Parathyroid adenoma (tissue), 2 donors: Measurements from ENCODE around the gene SNCB.

ENCODE experiments used
- H2AFZ ChIP-seq: fragments of 300-600 bp; sonication (generic); one replicate; pipeline ENCODE4 v1.7.0; 2017; ENCODE audit warnings: antibody characterized with exemption, mild to moderate bottlenecking
- H3K27ac ChIP-seq: fragments of 300-600 bp; sonication (generic); one replicate; pipeline ENCODE4 v1.7.0; 2017
- H3K27me3 ChIP-seq: fragments of 300-600 bp; sonication (generic); one replicate; pipeline ENCODE4 v1.7.0; 2017; ENCODE audit warnings: low read length; ENCODE audit not compliant: control insufficient read depth, insufficient read depth
- H3K36me3 ChIP-seq: fragments of 300-600 bp; sonication (generic); one replicate; pipeline ENCODE4 v1.7.0; 2017; ENCODE audit warnings: low read length; ENCODE audit not compliant: control insufficient read depth, insufficient read depth
- H3K4me1 ChIP-seq: fragments of 300-600 bp; sonication (generic); one replicate; pipeline ENCODE4 v1.7.0; 2017; ENCODE audit warnings: control low read depth
- H3K4me2 ChIP-seq: fragments of 300-600 bp; sonication (generic); one replicate; pipeline ENCODE4 v1.7.0; 2017; ENCODE audit warnings: low read length
- H3K4me3 ChIP-seq: fragments of 300-600 bp; sonication (generic); one replicate; pipeline ENCODE4 v1.7.0; 2017; ENCODE audit warnings: low read depth, low read length
- H3K79me2 ChIP-seq: fragments of 300-600 bp; sonication (generic); one replicate; pipeline ENCODE4 v1.7.0; 2017; ENCODE audit warnings: control low read depth
- H3K9ac ChIP-seq: fragments of 300-600 bp; sonication (generic); one replicate; pipeline ENCODE4 v1.7.0; 2017; ENCODE audit warnings: mild to moderate bottlenecking
- H3K9me3 ChIP-seq: fragments of 300-600 bp; sonication (generic); one replicate; pipeline ENCODE4 v1.7.0; 2017; ENCODE audit warnings: low read length; ENCODE audit not compliant: control insufficient read depth
- TF ChIP-seq, protein P1 (sequence below): fragments of 300-600 bp; sonication (generic); IDR thresholded peaks from one replicate; pipeline ENCODE4 v1.7.0; 2017; ENCODE audit warnings: antibody characterized with exemption, mild to moderate bottlenecking
- donor health status: primary hyperparathyroidism.

Gene SNCB

DNA sequence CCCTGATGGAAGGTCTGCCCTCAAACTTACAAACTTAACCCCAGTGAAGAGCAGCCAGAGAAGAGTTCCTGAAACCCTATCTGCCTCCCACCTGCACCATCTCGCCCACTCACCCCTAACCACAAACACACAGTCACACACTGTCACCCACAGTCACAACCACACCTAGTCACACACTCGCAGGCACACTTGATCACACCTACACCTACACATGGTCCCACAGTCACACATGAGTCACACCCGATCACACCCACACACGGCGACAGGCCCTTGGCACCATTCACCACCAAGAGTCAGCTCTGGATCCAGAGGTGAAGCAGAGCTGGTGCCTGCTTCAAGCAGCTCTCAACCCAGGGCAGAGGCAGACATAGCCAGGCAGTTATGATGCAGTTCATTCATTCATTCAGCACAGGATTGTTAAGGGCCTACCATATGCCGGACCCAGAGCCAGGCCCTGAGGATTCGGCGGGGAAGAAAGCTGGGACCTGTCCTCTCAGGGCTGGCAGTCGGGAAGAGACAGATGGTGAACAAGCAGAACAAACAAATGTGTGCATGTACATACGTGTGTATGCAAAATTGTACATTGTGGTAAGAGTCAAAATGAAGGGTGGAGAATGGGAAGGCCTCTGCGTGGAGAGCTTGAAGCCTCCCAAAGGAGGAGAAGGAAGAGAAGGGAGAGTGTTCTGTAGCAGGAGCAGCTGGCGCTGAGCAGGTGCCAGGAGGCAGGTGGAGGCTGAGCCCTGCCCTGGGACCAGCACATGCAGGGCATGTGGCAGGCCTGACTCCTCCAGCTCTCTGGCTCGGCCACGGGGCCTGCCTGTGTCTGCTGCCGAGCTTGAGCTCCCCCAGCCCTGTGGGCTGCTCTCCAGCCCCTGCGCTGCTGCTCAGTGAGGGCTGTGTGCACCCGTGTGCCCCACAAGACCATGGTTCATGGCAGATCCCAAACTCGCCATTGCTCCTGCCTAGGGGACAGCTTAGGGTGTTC lies 23.4 kb upstream of the SNCB start:
- H3K4me1 ChIP-seq, result peaks cover 3% of the 10 kb centered on the region
- no peak overlapping the region for H3K9ac ChIP-seq
- H3K79me2 ChIP-seq, result peaks cover 2% of the 10 kb centered on the region
- H3K27ac ChIP-seq, result no peak overlapping the region
- no peaks in the 10 kb centered on the region for H3K36me3 ChIP-seq
- TF ChIP-seq, protein P1, sequence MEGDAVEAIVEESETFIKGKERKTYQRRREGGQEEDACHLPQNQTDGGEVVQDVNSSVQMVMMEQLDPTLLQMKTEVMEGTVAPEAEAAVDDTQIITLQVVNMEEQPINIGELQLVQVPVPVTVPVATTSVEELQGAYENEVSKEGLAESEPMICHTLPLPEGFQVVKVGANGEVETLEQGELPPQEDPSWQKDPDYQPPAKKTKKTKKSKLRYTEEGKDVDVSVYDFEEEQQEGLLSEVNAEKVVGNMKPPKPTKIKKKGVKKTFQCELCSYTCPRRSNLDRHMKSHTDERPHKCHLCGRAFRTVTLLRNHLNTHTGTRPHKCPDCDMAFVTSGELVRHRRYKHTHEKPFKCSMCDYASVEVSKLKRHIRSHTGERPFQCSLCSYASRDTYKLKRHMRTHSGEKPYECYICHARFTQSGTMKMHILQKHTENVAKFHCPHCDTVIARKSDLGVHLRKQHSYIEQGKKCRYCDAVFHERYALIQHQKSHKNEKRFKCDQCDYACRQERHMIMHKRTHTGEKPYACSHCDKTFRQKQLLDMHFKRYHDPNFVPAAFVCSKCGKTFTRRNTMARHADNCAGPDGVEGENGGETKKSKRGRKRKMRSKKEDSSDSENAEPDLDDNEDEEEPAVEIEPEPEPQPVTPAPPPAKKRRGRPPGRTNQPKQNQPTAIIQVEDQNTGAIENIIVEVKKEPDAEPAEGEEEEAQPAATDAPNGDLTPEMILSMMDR, result no peak
- H3K27me3 ChIP-seq, result no peaks in the 10 kb centered on the region
- H3K9me3 ChIP-seq, result no peaks in the 10 kb centered on the region
- H2AFZ ChIP-seq, result no peak overlapping the region
- no peak overlapping the region for H3K4me2 ChIP-seq
- no peak overlapping the region for H3K4me3 ChIP-seq

DNA sequence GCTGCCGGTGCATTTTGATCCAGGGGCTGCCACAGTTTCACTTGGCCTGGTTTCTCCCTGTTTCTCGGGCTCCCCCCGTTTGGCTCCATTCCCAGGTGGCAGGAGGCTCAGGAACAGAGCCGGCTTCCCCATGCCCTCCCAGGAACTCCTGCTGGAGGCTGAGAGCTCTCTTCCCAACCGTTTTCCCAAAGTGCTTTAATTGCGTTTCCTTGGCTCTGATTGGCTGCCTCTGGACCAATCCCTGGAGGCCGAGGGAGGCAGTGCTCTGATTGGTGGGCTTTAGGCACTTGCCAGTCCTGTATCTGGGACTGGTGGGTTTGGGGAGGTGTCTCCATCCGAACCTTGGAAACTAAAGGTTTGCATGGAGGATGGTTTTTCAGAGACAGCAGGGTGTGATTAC lies 21.8 kb upstream of the SNCB start:
- no peaks in the 10 kb centered on the region for H3K9me3 ChIP-seq
- H3K4me2 ChIP-seq, result no peak overlapping the region
- H3K9ac ChIP-seq, result no peak overlapping the region
- H3K36me3 ChIP-seq, result no peaks in the 10 kb centered on the region
- H2AFZ ChIP-seq, result no peak overlapping the region
- no peak overlapping the region for H3K27ac ChIP-seq
- TF ChIP-seq, protein P1, result no peak
- H3K4me3 ChIP-seq, result no peak overlapping the region
- H3K79me2 ChIP-seq, result peaks cover 5% of the 10 kb centered on the region
- peaks cover 9% of the 10 kb centered on the region for H3K4me1 ChIP-seq
- no peaks in the 10 kb centered on the region for H3K27me3 ChIP-seq

DNA sequence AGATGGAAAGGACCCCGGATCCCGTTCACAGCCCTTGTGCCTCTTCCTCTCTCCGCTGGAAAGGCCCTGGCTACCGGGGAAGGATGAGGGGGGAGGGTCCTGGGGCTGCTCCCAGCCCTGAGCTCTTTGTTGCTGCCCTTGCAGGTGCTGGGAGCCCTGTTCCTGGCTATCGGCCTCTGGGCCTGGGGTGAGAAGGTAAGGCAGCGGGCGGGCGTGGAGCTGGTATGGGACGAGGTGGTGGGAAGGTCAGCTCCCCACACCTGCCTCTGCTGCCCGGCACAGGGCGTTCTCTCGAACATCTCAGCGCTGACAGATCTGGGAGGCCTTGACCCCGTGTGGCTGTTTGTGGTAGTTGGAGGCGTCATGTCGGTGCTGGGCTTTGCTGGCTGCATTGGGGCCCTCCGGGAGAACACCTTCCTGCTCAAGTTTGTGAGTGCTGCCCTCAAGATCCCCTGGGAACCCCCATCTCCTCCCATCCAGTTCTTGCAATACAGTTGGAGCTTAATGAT lies 21.2 kb upstream of the SNCB start:
- H3K4me1 ChIP-seq, result peaks cover 12% of the 10 kb centered on the region
- no peak overlapping the region for H3K27ac ChIP-seq
- H2AFZ ChIP-seq, result no peak overlapping the region
- TF ChIP-seq, protein P1, result no peak
- H3K27me3 ChIP-seq, result no peaks in the 10 kb centered on the region
- no peaks in the 10 kb centered on the region for H3K9me3 ChIP-seq
- peaks cover 5% of the 10 kb centered on the region for H3K79me2 ChIP-seq
- no peaks in the 10 kb centered on the region for H3K36me3 ChIP-seq
- H3K4me2 ChIP-seq, result no peak overlapping the region
- H3K4me3 ChIP-seq, result no peak overlapping the region
- H3K9ac ChIP-seq, result no peak overlapping the region

DNA sequence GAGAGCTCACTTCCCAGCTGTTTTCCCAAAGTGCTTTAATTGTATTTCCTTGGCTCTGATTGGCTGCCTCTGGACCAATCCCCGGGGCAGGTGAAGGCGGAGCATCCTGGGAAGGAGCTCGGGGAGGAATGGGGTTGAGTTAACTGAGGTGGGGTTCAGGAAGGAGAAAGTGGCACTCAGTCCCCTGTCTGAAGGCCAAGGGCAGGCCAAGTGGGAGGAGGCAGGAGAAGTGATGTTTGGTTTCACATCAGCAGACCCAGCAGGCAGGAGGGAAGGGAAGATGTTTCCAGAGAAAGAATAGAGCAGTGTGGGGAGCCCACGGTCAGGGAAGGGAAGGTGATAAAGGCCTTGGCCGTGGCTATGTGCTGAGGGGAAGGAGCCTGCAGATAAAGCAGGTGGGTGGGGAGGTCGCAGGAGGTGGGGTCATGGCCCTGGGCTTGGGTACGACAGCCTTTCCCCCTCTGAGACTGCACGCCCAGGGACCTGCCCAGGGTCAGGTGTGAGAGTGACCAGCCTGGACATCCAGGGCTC lies 20.1 kb upstream of the SNCB start:
- Histone ChIP-seq H3K9me3 (no peaks in the 10 kb centered on the region), H3K4me2 (no peak overlapping the region), H3K36me3 (no peaks in the 10 kb centered on the region), H3K4me3 (no peak overlapping the region), H3K27me3 (no peaks in the 10 kb centered on the region), H3K27ac (no peak overlapping the region), H3K9ac (no peak overlapping the region), H2AFZ (no peak overlapping the region), H3K79me2 (peaks cover 5% of the 10 kb centered on the region), H3K4me1 (peaks cover 12% of the 10 kb centered on the region)
- TF ChIP-seq, protein P1, result no peak
